PC-3 (cell line): Measurements from ENCODE around the gene RPL19. TPM values are rescaled to one million over a fixed set of nuclear protein-coding genes. Genes with fewer than 3 reads are reported as not detected.

ENCODE experiments used
- ATAC-seq: fragments of 200-7000 bp; cut with Tn5 transposase; 2 replicates; pipeline ENCODE4 v1.9.1; 2020; ENCODE audit warnings: mild to moderate bottlenecking, moderate library complexity
- BruUV-seq: library from RNA; stranded (reverse); fragments of 400-500 nt; replicated peaks from 2 replicates; lab custom pipeline; 2021; lab: Mats Ljungman, UMichigan
- CTCF ChIA-PET: fragments of 300-600 bp; sonication (Branson Sonifier 250); formaldehyde crosslinking; loops from one replicate; lab custom pipeline; 2022; ENCODE audit warnings: antibody characterized with exemption; lab: Charles Lee
- POLR2A ChIA-PET: fragments of 300-600 bp; sonication (Branson Sonifier 250); formaldehyde crosslinking; loops from one replicate; lab custom pipeline; 2022; ENCODE audit warnings: antibody characterized with exemption; ENCODE audit not compliant: unreplicated experiment; lab: Charles Lee
- DNase-seq: peaks from one replicate; pipeline ENCODE4 v3.0.0-alpha.2; 2015
- H2AFZ ChIP-seq: fragments of 300-600 bp; sonication (generic); 2 replicates; pipeline ENCODE4 v1.6.0; 2016; ENCODE audit warnings: antibody characterized with exemption, low read length
- H3F3A ChIP-seq: fragments of 300-600 bp; sonication (generic); one replicate; pipeline ENCODE4 v1.6.0; 2017; ENCODE audit warnings: antibody characterized with exemption, low read length, control low read depth, mild to moderate bottlenecking; ENCODE audit not compliant: unreplicated experiment
- H3K27ac ChIP-seq: fragments of 300-600 bp; sonication (generic); 2 replicates; pipeline ENCODE4 v1.5.1; 2016; ENCODE audit warnings: mild to moderate bottlenecking, low read length
- H3K27me3 ChIP-seq: fragments of 300-600 bp; sonication (generic); 2 replicates; pipeline ENCODE4 v1.6.1; 2016; ENCODE audit warnings: low read length, mixed read lengths
- H3K36me3 ChIP-seq: fragments of 300-600 bp; sonication (generic); 2 replicates; pipeline ENCODE4 v1.6.1; 2016; ENCODE audit warnings: low read depth, mixed run types, low read length, mixed read lengths
- H3K4me1 ChIP-seq: fragments of 300-600 bp; sonication (generic); 2 replicates; pipeline ENCODE4 v1.5.1; 2016; ENCODE audit warnings: low read length; ENCODE audit not compliant: insufficient read depth
- H3K4me2 ChIP-seq: fragments of 300-600 bp; sonication (generic); 2 replicates; pipeline ENCODE4 v1.6.0; 2016; ENCODE audit warnings: low read length
- H3K4me3 ChIP-seq: fragments of 300-600 bp; sonication (generic); 2 replicates; pipeline ENCODE4 v1.5.1; 2016; ENCODE audit warnings: mild to moderate bottlenecking, low read length, mixed read lengths
- H3K79me2 ChIP-seq: fragments of 300-600 bp; sonication (generic); 2 replicates; pipeline ENCODE4 v1.6.1; 2017; ENCODE audit warnings: low read length, mixed read lengths
- H3K9ac ChIP-seq: fragments of 300-600 bp; sonication (generic); 2 replicates; pipeline ENCODE4 v1.6.0; 2016; ENCODE audit warnings: mild to moderate bottlenecking, low read length
- H3K9me2 ChIP-seq: fragments of 300-600 bp; sonication (generic); replicated peaks from 2 replicates; pipeline ENCODE4 v1.6.1; 2016; ENCODE audit warnings: mixed run types, low read length, mixed read lengths
- H3K9me3 ChIP-seq: fragments of 300-600 bp; sonication (generic); 2 replicates; pipeline ENCODE4 v1.6.1; 2016; ENCODE audit warnings: low read length, mixed read lengths
- H4K20me1 ChIP-seq: fragments of 300-600 bp; sonication (generic); 2 replicates; pipeline ENCODE4 v1.6.1; 2016; ENCODE audit warnings: low read length, mixed read lengths
- EZH2 ChIP-seq: fragments of 300-600 bp; sonication (generic); IDR thresholded peaks from one replicate; pipeline ENCODE4 v1.6.1; 2017; ENCODE audit warnings: antibody characterized with exemption, mild to moderate bottlenecking, low read length; ENCODE audit not compliant: unreplicated experiment
- EZH2phosphoT487 ChIP-seq: fragments of 300-600 bp; sonication (generic); IDR thresholded peaks from 2 replicates; pipeline ENCODE4 v1.6.1; 2018; ENCODE audit warnings: mild to moderate bottlenecking, antibody characterized with exemption, low read length, borderline replicate concordance
- intact Hi-C: fragments of 100-400 bp; cut with micrococcal nuclease; formaldehyde crosslinking; loops from 2 replicates; pipeline ENCODE4 v1.9.0; 2023
- total RNA-seq: library from RNA; depleted of rRNA; stranded (reverse); fragments of >200 nt; gene quantifications from 2 replicates; pipeline ENCODE4 v1.2.3, GENCODE V29; 2014
- TF ChIP-seq, protein P1 (sequence below): fragments of 300-600 bp; sonication (generic); conservative IDR thresholded peaks from 2 replicates; pipeline ENCODE4 v1.5.1; 2017; ENCODE audit warnings: antibody characterized with exemption, low read depth, mild to moderate bottlenecking, low read length

The RPL19 gene
- total RNA-seq, 1 experiment from 2014 or later: 2,509 TPM

DNA sequence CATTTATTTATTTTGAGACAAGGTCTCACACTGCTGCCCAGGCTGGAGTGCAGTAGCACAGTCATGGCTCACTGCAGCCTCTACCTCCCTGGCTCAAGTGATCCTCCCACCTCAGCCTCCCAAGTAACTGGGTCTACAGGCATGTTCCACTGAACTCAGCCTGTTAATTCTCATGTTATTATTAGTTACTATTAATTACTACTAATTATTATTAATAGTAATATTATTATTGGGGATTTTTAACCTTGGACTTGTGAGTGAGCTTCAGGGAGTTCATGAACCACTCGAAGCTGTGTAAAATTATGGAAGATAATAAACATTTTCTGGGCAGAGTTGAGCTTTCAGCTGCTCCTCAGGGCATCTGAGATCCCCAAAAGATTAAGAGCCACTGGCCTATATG, 30.3 kb downstream of the RPL19 start:
- Histone ChIP-seq H3K27ac (no peak overlapping the region), H3K4me1 (no peaks in the 10 kb centered on the region), H3K79me2 (no peaks in the 10 kb centered on the region), H3K36me3 (no peaks in the 10 kb centered on the region), H3F3A (no peaks in the 10 kb centered on the region), H2AFZ (no peak overlapping the region), H3K4me2 (no peak overlapping the region), H3K9me3 (no peaks in the 10 kb centered on the region), H3K4me3 (no peak overlapping the region), H3K9ac (no peak overlapping the region), H3K27me3 (no peaks in the 10 kb centered on the region), H4K20me1 (no peaks in the 10 kb centered on the region), H3K9me2 (no peaks in the 10 kb centered on the region)
- no TSS peak for BruUV-seq
- ChIA-PET CTCF (no interaction called here), POLR2A (no interaction called here)
- intact Hi-C loops: loop anchor here (10.0 kb wide), 1 partner anchor 166 kb away; no protein-coding TSS in a partner anchor
- no peak for DNase-seq
- TF ChIP-seq, protein P1, sequence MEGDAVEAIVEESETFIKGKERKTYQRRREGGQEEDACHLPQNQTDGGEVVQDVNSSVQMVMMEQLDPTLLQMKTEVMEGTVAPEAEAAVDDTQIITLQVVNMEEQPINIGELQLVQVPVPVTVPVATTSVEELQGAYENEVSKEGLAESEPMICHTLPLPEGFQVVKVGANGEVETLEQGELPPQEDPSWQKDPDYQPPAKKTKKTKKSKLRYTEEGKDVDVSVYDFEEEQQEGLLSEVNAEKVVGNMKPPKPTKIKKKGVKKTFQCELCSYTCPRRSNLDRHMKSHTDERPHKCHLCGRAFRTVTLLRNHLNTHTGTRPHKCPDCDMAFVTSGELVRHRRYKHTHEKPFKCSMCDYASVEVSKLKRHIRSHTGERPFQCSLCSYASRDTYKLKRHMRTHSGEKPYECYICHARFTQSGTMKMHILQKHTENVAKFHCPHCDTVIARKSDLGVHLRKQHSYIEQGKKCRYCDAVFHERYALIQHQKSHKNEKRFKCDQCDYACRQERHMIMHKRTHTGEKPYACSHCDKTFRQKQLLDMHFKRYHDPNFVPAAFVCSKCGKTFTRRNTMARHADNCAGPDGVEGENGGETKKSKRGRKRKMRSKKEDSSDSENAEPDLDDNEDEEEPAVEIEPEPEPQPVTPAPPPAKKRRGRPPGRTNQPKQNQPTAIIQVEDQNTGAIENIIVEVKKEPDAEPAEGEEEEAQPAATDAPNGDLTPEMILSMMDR: no peak
- TF ChIP-seq EZH2phosphoT487 (no peak), EZH2 (no peak)
- ATAC-seq: no peak

GRCh38 chr17:39231091-39231561, 31.0 kb downstream of the RPL19 start:
- Histone ChIP-seq H3K27ac (no peak overlapping the region), H3K36me3 (no peaks in the 10 kb centered on the region; the same call in 1 of the 2 replicates), H3F3A (no peaks in the 10 kb centered on the region), H4K20me1 (no peaks in the 10 kb centered on the region), H3K79me2 (no peaks in the 10 kb centered on the region), H3K4me3 (no peak overlapping the region), H2AFZ (no peak overlapping the region), H3K9me2 (no peaks in the 10 kb centered on the region), H3K4me2 (no peak overlapping the region), H3K9me3 (no peaks in the 10 kb centered on the region), H3K4me1 (no peaks in the 10 kb centered on the region), H3K9ac (no peak overlapping the region), H3K27me3 (no peaks in the 10 kb centered on the region)
- ChIA-PET POLR2A (no interaction called here), CTCF (interaction anchor here (0.6 kb wide), 1 partner anchor 80 kb away, joined by 6 read pairs; the partner anchor contains the start of gene PLXDC1)
- DNase-seq (no peak), ATAC-seq (no peak)
- intact Hi-C loops: loop anchor here (10.0 kb wide), 1 partner anchor 166 kb away; no protein-coding TSS in a partner anchor
- TF ChIP-seq, protein P1: no peak
- TF ChIP-seq EZH2phosphoT487 (no peak), EZH2 (no peak)
- no TSS peak for BruUV-seq
